Endothelial cell of coronary artery (primary cell): ENCODE data around the gene TSPAN19. TPM values are rescaled to one million over a fixed set of nuclear protein-coding genes. Genes with fewer than 3 reads are reported as not detected.

Experiments
- total RNA-seq: library from RNA; depleted of rRNA; stranded (reverse); fragments of >200 nt; gene quantifications from 2 replicates; pipeline ENCODE4 v1.2.3, GENCODE V29; 2014

The TSPAN19 gene
- 0.09 TPM in 1 of 2 replicates, not detected in the other for total RNA-seq

DNA sequence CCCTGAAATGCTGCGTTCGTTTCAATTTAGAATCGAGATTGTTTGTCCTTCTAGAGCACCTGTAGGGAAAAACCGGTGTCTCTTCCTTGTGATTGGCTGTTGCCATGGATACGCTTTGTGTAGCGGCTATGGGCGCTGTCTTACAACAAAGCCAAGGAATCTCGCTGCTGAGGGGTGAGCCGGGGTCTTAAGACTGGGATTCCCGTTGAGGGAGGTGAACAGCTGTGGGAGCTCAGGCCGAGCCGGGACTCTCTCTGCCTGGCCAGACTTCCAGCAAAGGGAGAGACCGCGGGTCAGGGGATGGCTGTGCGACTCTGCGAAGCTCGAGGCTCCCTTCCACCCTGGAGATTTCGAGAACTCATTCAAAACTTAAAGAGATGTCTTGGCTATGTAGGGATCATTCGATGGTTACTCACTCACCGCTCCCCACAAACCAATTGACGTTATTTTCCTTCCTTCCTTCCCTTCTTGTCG is at the start of gene TSPAN19, which contains the start of gene LRRIQ1:
TSS of gene TSPAN19 (minus strand) at position 44 of the 474 bp plus-strand sequence. CDS start 6,331 bp downstream, outside the sequence.
TSS of gene LRRIQ1 (plus strand) at position 118 of the 474 bp plus-strand sequence. CDS start 1,826 bp downstream, outside the sequence.

Other genes starting within 250 kb of the TSPAN19 start
- 0.18 and 1.0 TPM in 2 replicates for gene SLC6A15, start 123.5 kb downstream of the TSPAN19 start, total RNA-seq
- gene LRRIQ1, start 74 bp upstream of the TSPAN19 start, total RNA-seq, result 0.09 and 0.18 TPM in 2 replicates
- 0.09 and 0.81 TPM in 2 replicates for gene ALX1, start 243.9 kb upstream of the TSPAN19 start, total RNA-seq